Bronchial epithelial cell (primary cell): ENCODE measurements around the gene CRAMP1. TPM values are rescaled to one million over a fixed set of nuclear protein-coding genes. Genes with fewer than 3 reads are reported as not detected.
"Not testable (repeated sequence)": the region's sequence is repeated elsewhere in the genome, so short reads cannot be mapped to it uniquely, and the experiment has no call there.

Source experiments
- DNase-seq: peaks from one replicate; pipeline ENCODE4 v3.0.0-alpha.2; 2010; ENCODE audit warnings: low read depth
- FAIRE-seq: peaks from 2 replicates; lab custom pipeline; 2011; peaks lifted over from hg19 to GRCh38; lab: Jason Lieb, UNC
- H3K27me3 ChIP-seq: 2 replicates; pipeline ENCODE4 v1.5.1; 2011; ENCODE audit warnings: low read length; ENCODE audit not compliant: control insufficient read depth, insufficient read depth
- H3K36me3 ChIP-seq: 2 replicates; pipeline ENCODE4 v1.5.1; 2011; ENCODE audit warnings: low read length; ENCODE audit not compliant: control insufficient read depth, insufficient read depth
- H3K4me3 ChIP-seq: 2 replicates; pipeline ENCODE4 v1.5.1; 2011; ENCODE audit warnings: mild to moderate bottlenecking, low read depth, low read length, control low read depth
- total RNA-seq: library from RNA; depleted of rRNA; stranded (reverse); fragments of >200 nt; gene quantifications from 2 replicates; pipeline ENCODE4 v1.2.1, GENCODE V29; 2014
- TF ChIP-seq, protein P1 (sequence below): IDR thresholded peaks from 2 replicates; pipeline ENCODE4 v1.5.1; 2011; ENCODE audit warnings: mild to moderate bottlenecking, moderate library complexity, low read length, control low read depth, inconsistent platforms; ENCODE audit not compliant: insufficient read depth, severe bottlenecking

CRAMP1 gene
- total RNA-seq, 1 donor from 2014 or later: 3.9 TPM

DNA sequence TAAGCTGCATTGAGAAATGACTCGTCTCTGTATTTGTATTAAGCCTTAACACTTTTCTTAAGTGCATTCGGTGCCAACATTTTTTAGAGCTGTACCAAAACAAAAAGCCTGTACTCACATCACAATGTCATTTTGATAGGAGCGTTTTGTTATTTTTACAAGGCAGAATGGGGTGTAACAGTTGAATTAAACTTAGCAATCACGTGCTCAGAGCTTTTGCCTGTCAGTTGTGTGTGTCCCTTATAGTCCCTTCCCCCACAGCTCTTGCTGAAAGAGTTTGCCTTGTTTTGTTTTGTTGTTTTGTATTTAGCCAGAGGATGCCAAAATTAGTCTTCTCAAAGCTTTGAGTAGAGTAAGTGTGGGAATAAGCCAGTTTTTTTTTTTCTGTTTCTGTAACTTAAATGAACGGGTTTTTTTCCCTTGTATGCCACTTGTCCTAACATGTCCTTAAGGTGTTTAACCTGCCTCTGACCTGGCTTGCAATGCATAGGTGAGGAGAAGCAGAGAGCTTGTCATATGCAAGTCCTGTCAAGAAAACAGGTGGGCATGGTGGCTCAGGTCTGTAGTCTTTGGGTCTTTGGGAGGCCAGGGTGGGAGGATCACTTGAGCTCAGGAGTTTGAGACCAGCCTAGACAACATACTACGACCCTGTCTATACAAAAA is 89.2 kb downstream of the CRAMP1 start:
- H3K36me3 ChIP-seq: peaks cover 13% of the 10 kb centered on the region

DNA sequence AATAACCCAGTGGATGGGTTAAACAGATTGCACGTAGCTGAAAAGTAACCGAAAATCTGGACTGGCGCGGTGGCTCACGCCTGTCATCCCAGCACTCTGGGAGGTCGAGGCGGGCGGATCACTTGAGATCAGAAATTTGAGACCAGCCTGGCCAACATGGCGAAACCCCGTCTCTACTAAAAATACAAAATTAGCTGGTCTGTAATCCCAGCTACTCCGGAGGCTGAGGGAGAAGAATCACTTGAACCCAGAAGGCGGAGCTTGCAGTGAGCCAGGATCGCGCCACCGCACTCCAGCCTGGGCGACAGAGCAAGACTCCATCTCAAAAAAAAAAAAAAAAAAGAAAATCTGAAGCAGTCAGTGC is 93.1 kb downstream of the CRAMP1 start:
- DNase-seq: not testable (repeated sequence)

More for the DNA sequence above, 89.2 kb downstream of the CRAMP1 start:
- Histone ChIP-seq H3K27me3 (no peaks in the 10 kb centered on the region), H3K4me3 (no peak overlapping the region)
- no peak for FAIRE-seq
- TF ChIP-seq, protein P1, sequence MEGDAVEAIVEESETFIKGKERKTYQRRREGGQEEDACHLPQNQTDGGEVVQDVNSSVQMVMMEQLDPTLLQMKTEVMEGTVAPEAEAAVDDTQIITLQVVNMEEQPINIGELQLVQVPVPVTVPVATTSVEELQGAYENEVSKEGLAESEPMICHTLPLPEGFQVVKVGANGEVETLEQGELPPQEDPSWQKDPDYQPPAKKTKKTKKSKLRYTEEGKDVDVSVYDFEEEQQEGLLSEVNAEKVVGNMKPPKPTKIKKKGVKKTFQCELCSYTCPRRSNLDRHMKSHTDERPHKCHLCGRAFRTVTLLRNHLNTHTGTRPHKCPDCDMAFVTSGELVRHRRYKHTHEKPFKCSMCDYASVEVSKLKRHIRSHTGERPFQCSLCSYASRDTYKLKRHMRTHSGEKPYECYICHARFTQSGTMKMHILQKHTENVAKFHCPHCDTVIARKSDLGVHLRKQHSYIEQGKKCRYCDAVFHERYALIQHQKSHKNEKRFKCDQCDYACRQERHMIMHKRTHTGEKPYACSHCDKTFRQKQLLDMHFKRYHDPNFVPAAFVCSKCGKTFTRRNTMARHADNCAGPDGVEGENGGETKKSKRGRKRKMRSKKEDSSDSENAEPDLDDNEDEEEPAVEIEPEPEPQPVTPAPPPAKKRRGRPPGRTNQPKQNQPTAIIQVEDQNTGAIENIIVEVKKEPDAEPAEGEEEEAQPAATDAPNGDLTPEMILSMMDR: no peak
- DNase-seq: peak; percentile 91

DNA sequence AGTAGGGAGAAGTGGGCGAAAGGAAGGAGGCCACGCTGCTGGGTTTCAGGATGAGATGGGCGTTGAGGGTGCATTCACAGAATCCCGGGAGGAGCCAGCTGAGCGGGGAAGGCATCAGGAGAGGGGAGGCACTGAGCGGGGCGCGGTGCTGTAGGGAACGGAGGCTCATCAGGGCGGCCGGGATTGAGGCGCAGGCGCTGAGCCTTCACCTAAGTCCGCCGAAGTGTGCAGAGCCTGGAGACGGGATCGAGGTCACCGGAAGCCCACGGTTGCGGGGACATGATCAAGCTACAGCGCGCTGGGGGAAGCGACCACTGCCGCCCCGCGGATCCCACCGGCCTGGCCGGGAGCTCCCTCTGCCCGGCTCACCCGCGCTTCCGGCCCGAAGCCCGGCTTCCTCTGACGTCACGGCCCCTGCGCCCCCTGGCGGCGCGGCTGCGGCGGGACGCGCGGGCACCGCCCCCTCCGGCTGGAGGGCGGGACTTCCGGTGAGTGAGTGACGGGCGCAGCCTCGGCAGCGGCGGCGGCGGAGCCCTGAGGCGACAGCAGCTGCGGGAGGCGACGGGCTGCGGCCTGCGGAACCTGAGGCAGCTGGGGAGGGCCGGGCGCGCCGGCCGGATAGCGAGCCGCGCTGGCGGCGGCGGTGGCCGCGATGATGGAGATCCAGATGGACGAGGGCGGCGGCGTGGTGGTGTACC is 93.7 kb downstream of the CRAMP1 start, which contains the start of gene MAPK8IP3:
Gene MAPK8IP3 (plus strand): TSS at position 508 of the 698 bp plus-strand sequence. CDS start 145 bp downstream, at position 653.
- peak within 1 kb of the TSS; percentile 88 for H3K4me3 ChIP-seq
- peaks cover 5% of the 10 kb centered on the region for H3K36me3 ChIP-seq
- DNase-seq (peak; percentile 78), FAIRE-seq (no peak)
- TF ChIP-seq, protein P1: peak; percentile 77
- no peaks in the 10 kb centered on the region for H3K27me3 ChIP-seq

More for the DNA sequence above, 93.1 kb downstream of the CRAMP1 start:
- peak overlapping the region; percentile 88 for H3K4me3 ChIP-seq
- not testable (repeated sequence) for FAIRE-seq, H3K36me3 ChIP-seq, H3K27me3 ChIP-seq

DNA sequence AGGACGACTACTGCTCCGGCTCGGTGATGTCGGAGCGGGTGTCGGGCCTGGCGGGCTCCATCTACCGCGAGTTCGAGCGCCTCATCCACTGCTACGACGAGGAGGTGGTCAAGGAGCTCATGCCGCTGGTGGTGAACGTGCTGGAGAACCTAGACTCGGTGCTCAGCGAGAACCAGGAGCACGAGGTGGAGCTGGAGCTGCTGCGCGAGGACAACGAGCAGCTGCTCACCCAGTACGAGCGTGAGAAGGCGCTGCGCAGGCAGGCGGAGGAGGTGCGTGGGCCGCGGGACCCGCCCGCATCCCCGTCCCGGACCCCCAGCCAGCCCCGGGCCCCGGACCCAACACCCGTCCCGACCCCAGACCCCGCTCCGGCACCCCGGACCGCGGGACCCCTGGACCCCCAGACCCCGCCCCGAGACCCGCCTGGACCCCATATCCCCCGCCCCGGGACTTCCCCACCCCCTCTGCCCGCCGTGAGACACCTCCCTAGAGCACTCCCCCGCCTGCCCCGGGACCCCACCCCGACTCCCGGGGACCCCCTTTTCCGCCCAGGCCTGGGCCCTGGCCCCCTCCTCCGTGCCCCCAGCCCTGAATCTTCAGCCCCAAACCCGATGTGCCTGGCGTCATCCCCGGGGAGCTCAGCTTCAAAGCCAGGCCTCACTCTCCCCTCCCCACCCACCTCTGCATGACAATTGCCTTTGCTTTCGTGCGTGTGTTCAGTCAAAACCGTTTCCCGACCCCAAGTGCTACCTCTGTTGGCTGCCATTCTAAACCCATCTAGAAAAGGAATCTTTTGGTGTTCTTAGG is 94.4 kb downstream of the CRAMP1 start:
- H3K27me3 ChIP-seq: no peaks in the 10 kb centered on the region
- no peak for FAIRE-seq
- TF ChIP-seq, protein P1: peak; percentile 1
- no peak for DNase-seq
- H3K36me3 ChIP-seq: peaks cover 5% of the 10 kb centered on the region
- H3K4me3 ChIP-seq: peak overlapping the region; percentile 88

DNA sequence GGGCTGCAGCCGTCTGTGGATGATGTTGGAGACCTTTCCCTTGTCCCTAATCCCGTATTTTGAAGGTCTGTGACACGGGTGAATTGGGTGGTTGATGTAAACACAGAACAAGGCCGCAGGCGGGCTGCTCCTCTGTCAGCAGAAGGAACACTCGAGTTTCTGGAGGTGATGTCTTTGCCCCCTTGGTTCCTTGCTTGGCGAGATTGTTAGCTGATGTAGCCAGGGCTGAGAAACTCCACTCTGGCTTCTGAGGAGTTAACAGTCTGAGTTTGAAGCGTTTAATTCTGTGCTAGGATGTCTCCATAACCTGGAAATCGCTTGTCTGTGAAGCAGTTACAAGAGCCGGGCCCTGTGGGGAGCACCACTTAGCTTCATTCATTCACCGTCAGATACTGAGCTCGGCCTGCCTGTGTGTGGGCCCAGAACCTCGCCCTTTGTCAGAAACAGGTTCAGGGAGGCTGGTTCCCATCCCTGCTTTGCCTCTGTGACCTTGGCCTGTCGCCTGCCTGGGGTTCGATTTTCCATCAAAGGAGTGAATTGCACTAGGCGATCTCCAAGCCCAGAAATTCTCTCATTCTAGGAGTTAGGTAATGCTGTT is 95.1 kb downstream of the CRAMP1 start:
- DNase-seq (no peak), FAIRE-seq (peak; percentile 13)
- H3K27me3 ChIP-seq: no peaks in the 10 kb centered on the region
- TF ChIP-seq, protein P1: no peak
- peak overlapping the region; percentile 88 for H3K4me3 ChIP-seq
- H3K36me3 ChIP-seq: peaks cover 5% of the 10 kb centered on the region
